Ascending aorta (tissue), 2 donors: ENCODE data around the gene SH3RF3. TPM values are rescaled to one million over a fixed set of nuclear protein-coding genes. Genes with fewer than 3 reads are reported as not detected.

Experiments used
- DNase-seq, 2 donors: peaks; one replicate each; pipeline ENCODE4 v3.0.0-alpha.2; 2019; ENCODE audit warnings: low spot score in 2 of 2
- H3K27ac ChIP-seq, 2 donors: fragments of 200-600 bp; sonication (generic); one replicate each; pipeline ENCODE4 v1.5.1; 2016 to 2017; ENCODE audit warnings: mild to moderate bottlenecking in 1 of 2
- H3K27me3 ChIP-seq: fragments of 200-600 bp; sonication (generic); one replicate; pipeline ENCODE4 v1.5.1; 2017
- H3K36me3 ChIP-seq, 2 donors: fragments of 200-600 bp; sonication (generic); one replicate each; pipeline ENCODE4 v1.5.1; 2016
- H3K4me1 ChIP-seq, 2 donors: fragments of 200-600 bp; sonication (generic); one replicate each; pipeline ENCODE4 v1.5.1; 2016 to 2017; ENCODE audit warnings: mild to moderate bottlenecking in 1 of 2
- H3K4me3 ChIP-seq, 2 donors: fragments of 200-600 bp; sonication (generic); one replicate each; pipeline ENCODE4 v1.5.1; 2016 to 2017; ENCODE audit warnings: mild to moderate bottlenecking in 1 of 2
- H3K9me3 ChIP-seq, 2 donors: fragments of 200-600 bp; sonication (generic); one replicate each; pipeline ENCODE4 v1.5.1; 2016
- intact Hi-C: fragments of 100-400 bp; cut with DNase I; formaldehyde crosslinking; loops from one replicate; pipeline ENCODE4 v1.15.1; 2023
- total RNA-seq: library from RNA; depleted of rRNA; stranded (reverse); fragments of >200 nt; gene quantifications from one replicate; pipeline ENCODE4 v1.1.0, GENCODE V29; 2016
- TF ChIP-seq, protein P1 (sequence below), 3 experiments: fragments of 200-600 bp in 2 of 3; fragments of 450-650 bp in 1 of 3; sonication (generic) in 2 of 3; IDR thresholded peaks; one replicate each; pipeline ENCODE4 v1.5.1; 2016 to 2019; ENCODE audit warnings: antibody characterized with exemption in 3 of 3, mild to moderate bottlenecking in 1 of 3, moderate library complexity in 1 of 3

The SH3RF3 gene
- total RNA-seq, 1 donor from 2014 or later, result 53.5 TPM

DNA sequence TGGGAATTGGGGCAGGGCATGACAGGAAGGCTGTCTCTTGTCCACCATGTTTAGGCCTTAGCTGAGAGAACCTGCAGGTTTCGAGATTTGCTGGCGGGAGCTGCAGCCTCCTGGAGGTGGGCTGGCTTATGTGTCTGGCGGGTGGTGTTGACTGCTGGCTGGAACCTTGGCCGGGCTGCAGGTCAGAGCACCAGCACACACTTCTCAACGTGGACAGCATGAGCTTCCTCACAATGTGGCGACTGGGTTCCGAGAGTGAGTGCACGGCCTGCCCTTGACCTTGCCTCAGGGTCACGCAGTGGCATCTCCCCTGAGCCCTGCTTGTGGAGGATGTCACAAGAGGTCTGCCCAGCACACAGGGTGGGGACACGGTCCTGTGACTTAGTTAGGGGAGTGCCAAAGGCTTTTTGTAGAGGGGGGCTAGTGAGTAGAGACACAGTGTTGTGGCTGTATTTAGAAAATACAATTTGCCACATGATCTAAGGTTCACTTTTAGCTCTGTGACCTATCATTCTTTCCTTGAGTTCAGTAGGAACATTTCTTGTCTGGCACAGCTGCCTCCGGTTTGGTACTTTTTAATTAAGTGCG lies 350.0 kb downstream of the SH3RF3 start:
- peaks cover 14 to 43% of the 10 kb centered on the region in 2 donors for H3K4me1 ChIP-seq
- no peak overlapping the region for H3K4me3 ChIP-seq
- H3K27me3 ChIP-seq, result no peaks in the 10 kb centered on the region
- no peak for DNase-seq
- H3K27ac ChIP-seq, result no peak overlapping the region
- H3K36me3 ChIP-seq, result no peaks in the 10 kb centered on the region
- intact Hi-C loops, result no loop called here
- H3K9me3 ChIP-seq, result no peaks in the 10 kb centered on the region
- TF ChIP-seq, protein P1, sequence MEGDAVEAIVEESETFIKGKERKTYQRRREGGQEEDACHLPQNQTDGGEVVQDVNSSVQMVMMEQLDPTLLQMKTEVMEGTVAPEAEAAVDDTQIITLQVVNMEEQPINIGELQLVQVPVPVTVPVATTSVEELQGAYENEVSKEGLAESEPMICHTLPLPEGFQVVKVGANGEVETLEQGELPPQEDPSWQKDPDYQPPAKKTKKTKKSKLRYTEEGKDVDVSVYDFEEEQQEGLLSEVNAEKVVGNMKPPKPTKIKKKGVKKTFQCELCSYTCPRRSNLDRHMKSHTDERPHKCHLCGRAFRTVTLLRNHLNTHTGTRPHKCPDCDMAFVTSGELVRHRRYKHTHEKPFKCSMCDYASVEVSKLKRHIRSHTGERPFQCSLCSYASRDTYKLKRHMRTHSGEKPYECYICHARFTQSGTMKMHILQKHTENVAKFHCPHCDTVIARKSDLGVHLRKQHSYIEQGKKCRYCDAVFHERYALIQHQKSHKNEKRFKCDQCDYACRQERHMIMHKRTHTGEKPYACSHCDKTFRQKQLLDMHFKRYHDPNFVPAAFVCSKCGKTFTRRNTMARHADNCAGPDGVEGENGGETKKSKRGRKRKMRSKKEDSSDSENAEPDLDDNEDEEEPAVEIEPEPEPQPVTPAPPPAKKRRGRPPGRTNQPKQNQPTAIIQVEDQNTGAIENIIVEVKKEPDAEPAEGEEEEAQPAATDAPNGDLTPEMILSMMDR (IDR thresholded peaks at IDR 0.05), result no peak

DNA sequence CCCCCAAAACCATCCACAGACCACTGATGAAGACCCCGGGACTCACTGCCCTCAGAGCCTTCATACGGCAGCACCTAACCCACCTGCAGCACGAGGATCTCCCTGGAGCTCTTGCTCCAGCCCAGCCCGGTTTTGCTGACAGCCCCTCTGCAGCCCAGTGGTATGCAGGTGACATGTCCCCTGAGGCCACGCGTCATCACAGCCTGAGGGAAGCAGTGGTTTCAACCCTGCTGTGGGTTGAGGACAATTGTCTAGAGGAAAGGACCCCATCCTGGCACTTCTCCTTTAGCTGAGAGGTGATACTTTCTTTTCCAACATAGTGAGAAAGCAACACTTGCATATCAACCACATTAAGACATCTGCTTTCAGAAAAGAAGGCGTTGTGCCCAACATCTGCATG lies 350.8 kb downstream of the SH3RF3 start:
- no peak overlapping the region for H3K4me3 ChIP-seq
- TF ChIP-seq, protein P1 (IDR thresholded peaks at IDR 0.05), result no peak
- DNase-seq, result no peak
- no peaks in the 10 kb centered on the region for H3K27me3 ChIP-seq
- no peak overlapping the region for H3K27ac ChIP-seq
- H3K4me1 ChIP-seq, result peaks cover 14 to 40% of the 10 kb centered on the region in 2 donors
- H3K9me3 ChIP-seq, result no peaks in the 10 kb centered on the region
- intact Hi-C loops, result loop anchor here (10.0 kb wide), 1 partner anchor 155 kb away; no protein-coding TSS in a partner anchor
- no peaks in the 10 kb centered on the region for H3K36me3 ChIP-seq

DNA sequence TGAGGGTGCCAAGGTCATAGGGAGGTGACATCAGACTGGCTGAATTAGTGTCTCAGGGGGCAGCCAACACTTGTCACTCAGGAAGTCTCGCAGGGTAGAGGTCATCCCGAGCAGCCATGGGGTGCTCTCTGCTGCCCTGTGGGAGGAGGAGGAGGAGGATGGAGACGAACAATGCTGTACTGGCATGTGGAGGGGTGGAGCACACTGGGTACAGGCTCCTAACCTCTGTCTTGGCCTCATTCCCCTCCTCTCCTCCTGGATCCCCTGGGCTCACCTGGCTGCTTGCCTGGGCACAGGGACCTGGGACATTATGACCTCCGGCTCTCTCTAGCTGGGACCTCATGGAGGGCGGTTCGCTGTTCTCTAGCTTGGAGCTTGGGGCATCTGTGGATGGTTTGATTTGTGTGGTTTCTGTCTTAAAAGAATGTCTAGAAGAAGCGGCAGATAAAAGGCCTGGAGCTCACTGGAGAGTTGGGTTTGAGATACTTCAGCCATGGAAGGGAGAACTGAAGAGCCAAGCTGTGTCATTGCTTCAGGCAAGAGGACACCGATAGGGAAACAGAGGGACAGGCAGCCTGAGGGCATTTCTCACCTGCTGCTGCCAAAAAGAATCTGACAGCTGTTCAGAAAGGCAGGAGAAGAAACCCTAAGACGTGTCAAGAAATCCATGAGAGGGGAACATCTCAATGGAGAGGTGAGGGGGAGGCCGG lies 351.6 kb downstream of the SH3RF3 start:
- Histone ChIP-seq H3K9me3 (no peaks in the 10 kb centered on the region), H3K27me3 (no peaks in the 10 kb centered on the region), H3K4me1 (peaks cover 14 to 36% of the 10 kb centered on the region in 2 donors), H3K27ac (peak overlapping the region; percentile 29 to 49), H3K4me3 (no peak overlapping the region), H3K36me3 (no peaks in the 10 kb centered on the region)
- DNase-seq, result no peak
- intact Hi-C loops, result loop anchor here (10.0 kb wide), 1 partner anchor 156 kb away; no protein-coding TSS in a partner anchor
- TF ChIP-seq, protein P1 (IDR thresholded peaks at IDR 0.05), result no peak

DNA sequence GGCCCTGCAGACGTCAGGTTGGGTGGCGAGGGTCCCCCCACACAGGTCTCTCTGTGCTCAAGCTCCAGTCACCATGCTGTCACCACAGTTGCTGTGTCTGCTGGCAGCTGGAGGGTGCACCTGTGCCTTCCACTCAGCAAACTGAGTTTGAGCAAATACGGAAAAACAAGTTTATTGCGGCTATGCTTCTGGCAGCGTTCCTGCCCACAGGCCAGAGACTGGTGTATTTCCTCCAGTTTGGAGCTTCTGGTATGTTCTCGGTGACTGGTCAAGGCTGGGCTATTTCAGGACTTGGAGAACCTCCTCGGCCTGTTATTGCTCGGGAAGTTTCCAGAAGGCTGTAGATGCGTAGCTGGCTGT lies 352.2 kb downstream of the SH3RF3 start:
- H3K4me1 ChIP-seq, result peaks cover 12 to 33% of the 10 kb centered on the region in 2 donors
- H3K36me3 ChIP-seq, result no peaks in the 10 kb centered on the region
- DNase-seq, result no peak
- no peaks in the 10 kb centered on the region for H3K9me3 ChIP-seq
- H3K27me3 ChIP-seq, result no peaks in the 10 kb centered on the region
- TF ChIP-seq, protein P1 (IDR thresholded peaks at IDR 0.05), result no peak
- H3K27ac ChIP-seq, result peak overlapping the region; percentile 29 to 49
- intact Hi-C loops, result loop anchor here (10.0 kb wide), 1 partner anchor 156 kb away; no protein-coding TSS in a partner anchor
- H3K4me3 ChIP-seq, result no peak overlapping the region

DNA sequence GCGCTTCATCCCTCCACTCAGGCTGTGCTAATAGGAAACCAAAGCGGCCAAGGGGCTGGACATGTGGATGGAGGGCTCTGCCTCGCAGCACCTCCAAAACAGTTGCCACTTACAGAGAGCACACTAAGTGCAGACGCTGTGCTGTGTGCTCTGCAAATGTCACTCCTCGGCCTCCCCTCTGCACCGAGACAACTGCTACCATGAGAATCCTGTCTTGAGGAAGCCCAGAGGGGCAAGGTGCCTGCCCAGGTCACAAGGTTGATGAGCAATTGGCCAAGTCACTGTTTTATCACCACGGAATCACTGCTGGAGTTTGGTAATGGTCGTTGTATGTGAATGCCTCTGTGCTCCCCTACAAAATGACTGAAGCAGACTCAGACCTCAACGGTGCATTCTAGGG lies 352.6 kb downstream of the SH3RF3 start:
- DNase-seq, result no peak
- H3K27me3 ChIP-seq, result no peaks in the 10 kb centered on the region
- no peaks in the 10 kb centered on the region for H3K36me3 ChIP-seq
- peaks cover 12 to 31% of the 10 kb centered on the region in 2 donors for H3K4me1 ChIP-seq
- intact Hi-C loops, result loop anchor here (10.0 kb wide), 1 partner anchor 157 kb away; no protein-coding TSS in a partner anchor
- H3K9me3 ChIP-seq, result no peaks in the 10 kb centered on the region
- peak overlapping the region in 1 of 2 donors; percentile 49 for H3K27ac ChIP-seq
- no peak overlapping the region for H3K4me3 ChIP-seq
- TF ChIP-seq, protein P1 (IDR thresholded peaks at IDR 0.05), result no peak
